ENCODE measurements around the gene SMC6. TPM values are rescaled to one million over a fixed set of nuclear protein-coding genes. Genes with fewer than 3 reads are reported as not detected.

Gene SMC6
- total RNA-seq, 1 experiment from 2014 or later: 40.3 TPM

GRCh38 chr2:17683981-17684380 is 69.6 kb downstream of the SMC6 start:
- H3K18ac ChIP-seq (ENCODE audit: insufficient read length, low read depth, low read length): no peak overlapping the region

More at GRCh38 chr2:17683981-17684380, 69.6 kb downstream of the SMC6 start:
- no peak for DNase-seq
- Histone ChIP-seq H3K79me1 (ENCODE audit: insufficient read depth, low read depth, low read length, poor library complexity, severe bottlenecking) (no peaks in the 10 kb centered on the region), H3K27ac (ENCODE audit: insufficient read length, low read depth, low read length) (no peak overlapping the region), H2AFZ (ENCODE audit: low read length) (no peak overlapping the region), H4K20me1 (ENCODE audit: control insufficient read depth, insufficient read depth, insufficient read length) (no peaks in the 10 kb centered on the region), H3T11ph (ENCODE audit: low read length) (no peak overlapping the region), H3K14ac (ENCODE audit: insufficient read depth, low read length) (no peak overlapping the region), H3K56ac (ENCODE audit: insufficient read length, low read depth, low read length) (no peak overlapping the region), H4K8ac (replicated peaks; ENCODE audit: insufficient read length, low read depth, low read length) (no peak overlapping the region), H3K4me2 (ENCODE audit: insufficient read depth, insufficient read length, low read length) (no peak overlapping the region), H3K23ac (ENCODE audit: insufficient read length, low read depth, low read length) (no peak overlapping the region), H2BK12ac (ENCODE audit: insufficient read length, low read depth, low read length) (no peak overlapping the region), H3K27me3 (ENCODE audit: insufficient read depth, low read length) (no peaks in the 10 kb centered on the region), H2BK20ac (ENCODE audit: low read depth, low read length, poor library complexity, severe bottlenecking) (no peak overlapping the region), H3K9ac (ENCODE audit: extremely low read depth, insufficient read length, low read length) (no peak overlapping the region), H4K5ac (ENCODE audit: insufficient read length, low read depth, low read length) (no peak overlapping the region), H2BK5ac (ENCODE audit: insufficient read length, low read length) (no peak overlapping the region), H2AK5ac (ENCODE audit: insufficient read length, low read length) (no peak overlapping the region), H3K4me1 (ENCODE audit: insufficient read depth, low read length) (no peaks in the 10 kb centered on the region), H2BK120ac (ENCODE audit: low read depth, low read length, poor library complexity, severe bottlenecking) (no peak overlapping the region), H3K9me3 (ENCODE audit: control insufficient read depth, low read depth, low read length) (no peaks in the 10 kb centered on the region), H3K4ac (ENCODE audit: low read depth, low read length) (no peak overlapping the region), H3K23me2 (ENCODE audit: insufficient read length, low read depth, low read length, poor library complexity, severe bottlenecking) (no peaks in the 10 kb centered on the region), H3K79me2 (ENCODE audit: insufficient read depth, low read length) (no peaks in the 10 kb centered on the region), H4K91ac (ENCODE audit: insufficient read length, low read depth, low read length) (no peak overlapping the region), H2BK15ac (ENCODE audit: low read depth, low read length) (no peak overlapping the region)
- TF ChIP-seq, protein P1, sequence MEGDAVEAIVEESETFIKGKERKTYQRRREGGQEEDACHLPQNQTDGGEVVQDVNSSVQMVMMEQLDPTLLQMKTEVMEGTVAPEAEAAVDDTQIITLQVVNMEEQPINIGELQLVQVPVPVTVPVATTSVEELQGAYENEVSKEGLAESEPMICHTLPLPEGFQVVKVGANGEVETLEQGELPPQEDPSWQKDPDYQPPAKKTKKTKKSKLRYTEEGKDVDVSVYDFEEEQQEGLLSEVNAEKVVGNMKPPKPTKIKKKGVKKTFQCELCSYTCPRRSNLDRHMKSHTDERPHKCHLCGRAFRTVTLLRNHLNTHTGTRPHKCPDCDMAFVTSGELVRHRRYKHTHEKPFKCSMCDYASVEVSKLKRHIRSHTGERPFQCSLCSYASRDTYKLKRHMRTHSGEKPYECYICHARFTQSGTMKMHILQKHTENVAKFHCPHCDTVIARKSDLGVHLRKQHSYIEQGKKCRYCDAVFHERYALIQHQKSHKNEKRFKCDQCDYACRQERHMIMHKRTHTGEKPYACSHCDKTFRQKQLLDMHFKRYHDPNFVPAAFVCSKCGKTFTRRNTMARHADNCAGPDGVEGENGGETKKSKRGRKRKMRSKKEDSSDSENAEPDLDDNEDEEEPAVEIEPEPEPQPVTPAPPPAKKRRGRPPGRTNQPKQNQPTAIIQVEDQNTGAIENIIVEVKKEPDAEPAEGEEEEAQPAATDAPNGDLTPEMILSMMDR (conservative IDR thresholded peaks at IDR 0.05): no peak
- H3K27ac Mint-ChIP-seq: no peak overlapping the region
- no peak overlapping the region for H3K4me3 Mint-ChIP-seq
- peaks cover 16 to 74% (median 64%) of the 10 kb centered on the region in 3 experiments; a peak in 5 of 7 replicates for H3K36me3 Mint-ChIP-seq (ENCODE audit: insufficient read depth in 1 of 3, low read depth in 3 of 3)
- no CpG with 5 or more reads among the region's 2 CpGs for WGBS (ENCODE audit: extremely low coverage, insufficient read length, low lambda C conversion rate)
- H3K9me3 Mint-ChIP-seq: no peaks in the 10 kb centered on the region
- no peaks in the 10 kb centered on the region for H3K27me3 Mint-ChIP-seq (ENCODE audit: low read depth)
- no peaks in the 10 kb centered on the region for H3K4me1 Mint-ChIP-seq
